Measurements from ENCODE around the gene MBIP.

MBIP gene

DNA sequence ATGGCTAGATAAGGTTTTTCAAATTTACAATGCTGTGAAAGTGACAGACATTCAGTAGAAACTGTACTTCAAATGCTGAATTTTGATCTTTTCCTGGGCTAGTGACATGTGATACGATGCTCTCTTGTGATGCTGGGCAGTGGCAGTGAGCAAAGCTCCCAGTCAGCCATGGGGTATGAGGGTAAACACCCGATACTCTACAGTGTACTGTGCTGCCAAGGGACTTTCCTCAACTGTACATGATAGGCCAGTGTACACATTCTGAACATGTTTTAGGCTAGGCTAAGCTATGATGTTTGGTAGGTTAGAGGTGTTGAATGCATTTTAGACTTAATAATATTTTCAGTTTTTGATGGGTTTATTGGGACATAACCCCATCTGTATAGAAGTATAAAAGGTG lies 17.6 kb downstream of the MBIP start:
- no peaks in the 10 kb centered on the region for H3K79me2 ChIP-seq (ENCODE audit: insufficient read depth, low read length)

DNA sequence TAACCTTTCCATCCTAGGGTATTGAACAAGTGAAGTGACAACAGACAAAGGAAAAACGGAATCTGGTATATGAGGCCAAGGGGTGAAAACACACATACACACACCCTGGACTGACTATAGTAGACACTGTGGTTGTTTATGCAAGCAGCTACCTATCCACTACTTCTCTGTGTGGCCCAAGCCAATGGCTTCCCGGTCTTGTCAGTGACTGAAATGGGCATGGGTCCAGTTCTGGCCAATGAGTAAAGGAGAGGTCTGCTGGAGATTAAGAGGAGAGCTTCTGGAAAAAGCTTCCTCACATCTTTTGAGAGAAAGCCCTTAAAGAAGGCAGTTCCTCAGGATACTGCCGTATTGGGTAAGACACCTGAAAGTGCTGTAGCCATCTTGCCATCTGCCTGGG lies 19.3 kb downstream of the MBIP start:
- Histone ChIP-seq H3K27ac (ENCODE audit: low read depth, low read length) (no peak overlapping the region), H3K9me2 (replicated peaks; ENCODE audit: insufficient read depth, low read length) (no peaks in the 10 kb centered on the region), H3K9me3 (ENCODE audit: insufficient read depth, low read length) (no peaks in the 10 kb centered on the region), H3K36me3 (ENCODE audit: low read length) (peaks cover 18% of the 10 kb centered on the region; the same call in 1 of the 2 replicates), H3K9ac (ENCODE audit: low read length) (no peak overlapping the region), H3K4me3 (ENCODE audit: insufficient read depth, low read length, poor library complexity, severe bottlenecking) (no peak overlapping the region), H3K4me2 (ENCODE audit: low read depth, low read length, poor library complexity, severe bottlenecking) (no peak overlapping the region), H3K27me3 (ENCODE audit: low read length) (no peaks in the 10 kb centered on the region), H3F3A (ENCODE audit: insufficient read depth) (no peaks in the 10 kb centered on the region), H4K20me1 (ENCODE audit: low read depth, low read length) (no peaks in the 10 kb centered on the region), H2AFZ (ENCODE audit: low read depth, low read length, severe bottlenecking) (no peak overlapping the region), H3K79me2 (ENCODE audit: insufficient read depth, low read length) (no peaks in the 10 kb centered on the region)
- TF ChIP-seq, protein P1, sequence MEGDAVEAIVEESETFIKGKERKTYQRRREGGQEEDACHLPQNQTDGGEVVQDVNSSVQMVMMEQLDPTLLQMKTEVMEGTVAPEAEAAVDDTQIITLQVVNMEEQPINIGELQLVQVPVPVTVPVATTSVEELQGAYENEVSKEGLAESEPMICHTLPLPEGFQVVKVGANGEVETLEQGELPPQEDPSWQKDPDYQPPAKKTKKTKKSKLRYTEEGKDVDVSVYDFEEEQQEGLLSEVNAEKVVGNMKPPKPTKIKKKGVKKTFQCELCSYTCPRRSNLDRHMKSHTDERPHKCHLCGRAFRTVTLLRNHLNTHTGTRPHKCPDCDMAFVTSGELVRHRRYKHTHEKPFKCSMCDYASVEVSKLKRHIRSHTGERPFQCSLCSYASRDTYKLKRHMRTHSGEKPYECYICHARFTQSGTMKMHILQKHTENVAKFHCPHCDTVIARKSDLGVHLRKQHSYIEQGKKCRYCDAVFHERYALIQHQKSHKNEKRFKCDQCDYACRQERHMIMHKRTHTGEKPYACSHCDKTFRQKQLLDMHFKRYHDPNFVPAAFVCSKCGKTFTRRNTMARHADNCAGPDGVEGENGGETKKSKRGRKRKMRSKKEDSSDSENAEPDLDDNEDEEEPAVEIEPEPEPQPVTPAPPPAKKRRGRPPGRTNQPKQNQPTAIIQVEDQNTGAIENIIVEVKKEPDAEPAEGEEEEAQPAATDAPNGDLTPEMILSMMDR (IDR thresholded peaks at IDR 0.05; ENCODE audit: insufficient read depth, low read length, poor library complexity, severe bottlenecking), result no peak
- no peak for TF ChIP-seq EZH2phosphoT487 (conservative IDR thresholded peaks at IDR 0.05; ENCODE audit: low read length)

More for the DNA sequence above, 17.6 kb downstream of the MBIP start:
- Histone ChIP-seq H2AFZ (ENCODE audit: low read depth, low read length, severe bottlenecking) (no peak overlapping the region), H3K9me2 (replicated peaks; ENCODE audit: insufficient read depth, low read length) (no peaks in the 10 kb centered on the region), H3K27ac (ENCODE audit: low read depth, low read length) (no peak overlapping the region), H3K4me2 (ENCODE audit: low read depth, low read length, poor library complexity, severe bottlenecking) (no peak overlapping the region), H3F3A (ENCODE audit: insufficient read depth) (no peaks in the 10 kb centered on the region), H3K4me3 (ENCODE audit: insufficient read depth, low read length, poor library complexity, severe bottlenecking) (no peak overlapping the region), H3K27me3 (ENCODE audit: low read length) (no peaks in the 10 kb centered on the region), H3K9me3 (ENCODE audit: insufficient read depth, low read length) (no peaks in the 10 kb centered on the region), H3K9ac (ENCODE audit: low read length) (no peak overlapping the region), H3K36me3 (ENCODE audit: low read length) (peaks cover 27% of the 10 kb centered on the region; the same call in 1 of the 2 replicates), H4K20me1 (ENCODE audit: low read depth, low read length) (no peaks in the 10 kb centered on the region)
- TF ChIP-seq EZH2phosphoT487 (conservative IDR thresholded peaks at IDR 0.05; ENCODE audit: low read length), result no peak
- TF ChIP-seq, protein P1 (IDR thresholded peaks at IDR 0.05; ENCODE audit: insufficient read depth, low read length, poor library complexity, severe bottlenecking), result no peak

DNA sequence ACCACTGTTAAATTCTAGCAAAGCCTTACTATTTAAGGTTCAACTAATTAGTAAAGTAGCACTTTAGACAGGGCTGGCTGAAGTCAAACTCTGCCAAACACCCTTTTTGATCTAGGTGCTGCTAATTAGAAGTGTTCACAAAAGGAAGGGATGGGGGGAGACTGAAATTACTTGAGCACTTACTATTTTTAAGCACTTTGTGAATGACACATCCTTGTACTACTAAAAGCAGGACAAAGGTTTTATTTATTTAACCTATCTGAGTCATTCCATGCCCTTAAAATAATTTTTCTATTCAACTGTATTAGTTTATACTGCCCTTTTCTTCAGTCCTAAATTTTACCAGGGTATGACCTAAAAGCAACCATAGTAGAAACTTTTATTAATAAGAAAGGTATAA lies 20.1 kb downstream of the MBIP start:
- no peak for TF ChIP-seq EZH2phosphoT487 (conservative IDR thresholded peaks at IDR 0.05; ENCODE audit: low read length)
- TF ChIP-seq, protein P1 (IDR thresholded peaks at IDR 0.05; ENCODE audit: insufficient read depth, low read length, poor library complexity, severe bottlenecking), result no peak
- H3K4me3 ChIP-seq (ENCODE audit: insufficient read depth, low read length, poor library complexity, severe bottlenecking), result no peak overlapping the region
- H3K79me2 ChIP-seq (ENCODE audit: insufficient read depth, low read length), result no peaks in the 10 kb centered on the region
- no peak overlapping the region for H3K9ac ChIP-seq (ENCODE audit: low read length)
- peaks cover 18% of the 10 kb centered on the region; the same call in 1 of the 2 replicates for H3K36me3 ChIP-seq (ENCODE audit: low read length)
- no peak overlapping the region for H3K27ac ChIP-seq (ENCODE audit: low read depth, low read length)
- no peaks in the 10 kb centered on the region for H3K27me3 ChIP-seq (ENCODE audit: low read length)
- no peak overlapping the region for H2AFZ ChIP-seq (ENCODE audit: low read depth, low read length, severe bottlenecking)
- H3K4me2 ChIP-seq (ENCODE audit: low read depth, low read length, poor library complexity, severe bottlenecking), result no peak overlapping the region
- H3F3A ChIP-seq (ENCODE audit: insufficient read depth), result no peaks in the 10 kb centered on the region
- no peaks in the 10 kb centered on the region for H4K20me1 ChIP-seq (ENCODE audit: low read depth, low read length)
- H3K9me3 ChIP-seq (ENCODE audit: insufficient read depth, low read length), result no peaks in the 10 kb centered on the region
- H3K9me2 ChIP-seq (replicated peaks; ENCODE audit: insufficient read depth, low read length), result no peaks in the 10 kb centered on the region

Data from SU-DHL-6 (cell line).